Parathyroid adenoma (tissue), 2 donors: ENCODE data around the gene SPOCK3.

Experiments
- H2AFZ ChIP-seq: fragments of 300-600 bp; sonication (generic); one replicate; pipeline ENCODE4 v1.7.0; 2017; ENCODE audit warnings: antibody characterized with exemption, mild to moderate bottlenecking
- H3K27ac ChIP-seq: fragments of 300-600 bp; sonication (generic); one replicate; pipeline ENCODE4 v1.7.0; 2017
- H3K27me3 ChIP-seq: fragments of 300-600 bp; sonication (generic); one replicate; pipeline ENCODE4 v1.7.0; 2017; ENCODE audit warnings: low read length; ENCODE audit not compliant: control insufficient read depth, insufficient read depth
- H3K36me3 ChIP-seq: fragments of 300-600 bp; sonication (generic); one replicate; pipeline ENCODE4 v1.7.0; 2017; ENCODE audit warnings: low read length; ENCODE audit not compliant: control insufficient read depth, insufficient read depth
- H3K4me1 ChIP-seq: fragments of 300-600 bp; sonication (generic); one replicate; pipeline ENCODE4 v1.7.0; 2017; ENCODE audit warnings: control low read depth
- H3K4me2 ChIP-seq: fragments of 300-600 bp; sonication (generic); one replicate; pipeline ENCODE4 v1.7.0; 2017; ENCODE audit warnings: low read length
- H3K4me3 ChIP-seq: fragments of 300-600 bp; sonication (generic); one replicate; pipeline ENCODE4 v1.7.0; 2017; ENCODE audit warnings: low read depth, low read length
- H3K79me2 ChIP-seq: fragments of 300-600 bp; sonication (generic); one replicate; pipeline ENCODE4 v1.7.0; 2017; ENCODE audit warnings: control low read depth
- H3K9ac ChIP-seq: fragments of 300-600 bp; sonication (generic); one replicate; pipeline ENCODE4 v1.7.0; 2017; ENCODE audit warnings: mild to moderate bottlenecking
- H3K9me3 ChIP-seq: fragments of 300-600 bp; sonication (generic); one replicate; pipeline ENCODE4 v1.7.0; 2017; ENCODE audit warnings: low read length; ENCODE audit not compliant: control insufficient read depth
- CTCF ChIP-seq: fragments of 300-600 bp; sonication (generic); IDR thresholded peaks from one replicate; pipeline ENCODE4 v1.7.0; 2017; ENCODE audit warnings: antibody characterized with exemption, mild to moderate bottlenecking
- donor health status: primary hyperparathyroidism.

SPOCK3 gene

GRCh38 chr4:167248271-167248670 lies 14.0 kb upstream of the SPOCK3 start:
- Histone ChIP-seq H3K9ac (no peak overlapping the region), H2AFZ (no peak overlapping the region), H3K4me2 (no peak overlapping the region), H3K27ac (no peak overlapping the region), H3K4me1 (no peaks in the 10 kb centered on the region), H3K79me2 (no peaks in the 10 kb centered on the region), H3K9me3 (no peaks in the 10 kb centered on the region), H3K4me3 (no peak overlapping the region), H3K36me3 (no peaks in the 10 kb centered on the region), H3K27me3 (no peaks in the 10 kb centered on the region)
- no peak for TF ChIP-seq CTCF

- H2AFZ ChIP-seq = no peak overlapping the region
- H3K9ac ChIP-seq = no peak overlapping the region
- no peaks in the 10 kb centered on the region for H3K4me1 ChIP-seq
- H3K4me3 ChIP-seq = no peak overlapping the region
- no peaks in the 10 kb centered on the region for H3K36me3 ChIP-seq
- no peaks in the 10 kb centered on the region for H3K9me3 ChIP-seq
- no peak for TF ChIP-seq CTCF
- H3K27ac ChIP-seq = no peak overlapping the region
- H3K4me2 ChIP-seq = no peak overlapping the region
- H3K79me2 ChIP-seq = no peaks in the 10 kb centered on the region
- no peaks in the 10 kb centered on the region for H3K27me3 ChIP-seq
These were observed 5.3 kb upstream of the SPOCK3 start for GRCh38 chr4:167239627-167240026.

GRCh38 chr4:167238226-167238625 lies 3.9 kb upstream of the SPOCK3 start:
- no peak for TF ChIP-seq CTCF
- no peak overlapping the region for H2AFZ ChIP-seq
- H3K79me2 ChIP-seq = no peaks in the 10 kb centered on the region
- no peak overlapping the region for H3K9ac ChIP-seq
- no peak overlapping the region for H3K27ac ChIP-seq
- H3K9me3 ChIP-seq = no peaks in the 10 kb centered on the region
- no peaks in the 10 kb centered on the region for H3K27me3 ChIP-seq
- H3K4me1 ChIP-seq = no peaks in the 10 kb centered on the region
- no peak overlapping the region for H3K4me3 ChIP-seq
- no peak overlapping the region for H3K4me2 ChIP-seq
- no peaks in the 10 kb centered on the region for H3K36me3 ChIP-seq

- Histone ChIP-seq H2AFZ (peak overlapping the region; percentile 68), H3K79me2 (no peaks in the 10 kb centered on the region), H3K4me3 (peak overlapping the region; percentile 45), H3K9ac (no peak overlapping the region), H3K4me2 (peak overlapping the region; percentile 78), H3K27ac (peak overlapping the region; percentile 76), H3K36me3 (no peaks in the 10 kb centered on the region), H3K27me3 (no peaks in the 10 kb centered on the region), H3K4me1 (no peaks in the 10 kb centered on the region), H3K9me3 (no peaks in the 10 kb centered on the region)
- no peak for TF ChIP-seq CTCF
These were observed 494 bp downstream of the SPOCK3 start for GRCh38 chr4:167233685-167234315.
